HG02938 (cell line): ENCODE data around the gene TMEM184A.
"Not testable (repeated sequence)": the region's sequence is repeated elsewhere in the genome, so short reads cannot be mapped to it uniquely, and the experiment has no call there.

Experiments
- ATAC-seq: cut with Tn5 transposase; IDR thresholded peaks from one replicate; pipeline ENCODE4 v1.9.1; 2021; ENCODE audit warnings: mild to moderate bottlenecking, moderate library complexity; ENCODE audit not compliant: unreplicated experiment

The TMEM184A gene

GRCh38 chr7:1529383-1530116 is 26.5 kb downstream of the TMEM184A start:
- ATAC-seq = no peak

DNA sequence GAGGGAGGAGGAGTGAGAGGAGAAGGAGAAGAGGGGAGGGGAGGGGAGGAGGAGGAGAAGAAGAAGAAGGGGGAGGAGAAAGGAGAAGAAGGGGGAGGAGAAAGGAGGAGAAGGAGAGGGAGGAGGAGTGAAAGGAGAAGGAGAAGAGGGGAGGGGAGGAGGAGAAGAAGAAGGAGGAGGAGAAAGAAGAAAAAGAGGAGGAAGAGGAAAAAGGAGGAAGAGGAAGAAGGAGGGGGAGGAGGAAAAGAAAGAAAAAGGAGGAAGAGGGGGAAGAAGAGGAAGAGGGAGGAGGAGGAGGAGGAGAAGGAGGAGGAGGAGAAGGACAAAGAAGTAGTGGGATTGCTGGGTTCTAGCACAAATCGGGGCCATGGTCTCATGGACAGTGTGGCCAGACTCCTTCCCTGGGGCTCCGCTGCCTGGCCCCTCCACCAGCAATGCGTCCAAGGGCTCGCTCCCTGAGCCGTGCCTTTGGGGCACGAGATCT is 29.7 kb downstream of the TMEM184A start:
- no peak for ATAC-seq

DNA sequence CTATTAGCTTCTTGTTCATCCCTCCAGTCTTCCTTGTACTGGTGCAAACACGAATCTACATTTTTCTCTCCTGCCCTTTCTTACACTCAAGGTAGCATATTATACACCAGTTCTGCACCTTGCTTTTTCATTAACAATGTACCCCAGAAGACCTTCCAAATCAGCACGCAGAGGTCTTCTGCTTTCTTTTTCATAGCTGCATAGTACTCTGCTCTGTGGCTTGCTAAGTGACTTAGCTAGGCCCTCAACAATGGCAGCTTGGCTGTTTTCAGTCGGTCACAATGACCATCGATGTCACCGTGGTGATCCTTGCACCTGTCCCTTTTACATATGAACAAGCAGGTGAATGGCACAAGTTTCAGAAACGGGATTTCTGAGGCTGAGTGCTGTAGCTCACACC is 30.6 kb downstream of the TMEM184A start:
- no peak for ATAC-seq

GRCh38 chr7:1523844-1524243 is 32.2 kb downstream of the TMEM184A start:
- no peak for ATAC-seq

GRCh38 chr7:1523208-1523607 is 32.8 kb downstream of the TMEM184A start:
- ATAC-seq = no peak

DNA sequence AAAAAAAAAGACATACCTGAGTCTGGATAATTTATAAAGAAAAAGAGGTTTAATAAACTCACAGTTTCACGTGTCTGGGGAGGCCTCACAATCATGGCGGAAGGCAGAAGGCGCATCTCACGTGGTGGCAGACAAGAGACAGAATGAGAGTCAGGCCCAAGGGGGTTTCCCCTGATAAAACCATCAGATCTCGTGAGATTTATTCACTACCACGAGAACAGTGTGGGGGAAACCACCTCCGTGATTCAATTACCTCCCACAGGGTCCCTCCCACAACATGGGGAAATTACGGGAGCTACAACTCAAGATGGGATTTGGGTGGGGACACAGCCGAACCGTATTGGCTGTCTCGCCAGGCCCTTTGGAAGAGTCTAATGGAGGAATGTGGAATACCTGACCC is 34.5 kb downstream of the TMEM184A start:
- ATAC-seq = no peak

DNA sequence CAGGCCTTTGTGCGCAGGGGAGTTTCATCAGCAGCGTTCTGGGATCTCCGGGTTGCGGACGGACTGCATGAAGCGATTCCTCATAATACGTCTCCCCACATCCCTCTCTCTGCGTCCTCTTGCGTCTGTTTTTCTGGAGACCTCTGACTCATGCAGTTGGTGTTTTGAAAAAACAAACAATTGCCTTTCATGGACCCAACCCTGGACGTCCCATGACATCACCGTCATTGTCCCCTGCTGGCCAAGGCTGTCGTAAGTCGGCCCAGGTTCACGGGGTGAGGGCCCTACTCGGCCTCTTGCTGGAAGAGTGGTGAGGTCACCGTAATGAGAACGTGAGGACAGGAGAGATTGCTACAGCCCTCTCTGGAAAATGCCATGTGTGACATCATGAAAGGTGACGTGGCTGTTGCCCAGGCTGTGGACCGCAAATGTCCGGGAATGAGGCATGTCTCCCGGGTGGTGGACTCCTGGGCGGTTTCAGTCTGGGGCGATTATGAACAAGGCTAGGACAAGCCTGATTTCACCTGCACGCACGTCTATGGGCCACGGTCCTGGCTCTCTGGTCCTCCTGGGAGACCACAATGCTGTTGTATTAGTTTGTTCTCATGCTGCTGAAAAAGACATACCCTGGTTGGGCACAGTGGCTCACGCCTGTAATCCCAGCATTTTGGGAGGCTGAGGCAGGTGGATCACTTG is 35.3 kb downstream of the TMEM184A start:
- no peak for ATAC-seq

- ATAC-seq = not testable (repeated sequence)
Measured at GRCh38 chr7:1519322-1519922, 36.6 kb downstream of the TMEM184A start.

GRCh38 chr7:1516586-1517251 is 39.3 kb downstream of the TMEM184A start:
- no peak for ATAC-seq

GRCh38 chr7:1515509-1515967 is 40.5 kb downstream of the TMEM184A start:
- not testable (repeated sequence) for ATAC-seq

GRCh38 chr7:1514995-1515401 is 41.0 kb downstream of the TMEM184A start:
- ATAC-seq = no peak

DNA sequence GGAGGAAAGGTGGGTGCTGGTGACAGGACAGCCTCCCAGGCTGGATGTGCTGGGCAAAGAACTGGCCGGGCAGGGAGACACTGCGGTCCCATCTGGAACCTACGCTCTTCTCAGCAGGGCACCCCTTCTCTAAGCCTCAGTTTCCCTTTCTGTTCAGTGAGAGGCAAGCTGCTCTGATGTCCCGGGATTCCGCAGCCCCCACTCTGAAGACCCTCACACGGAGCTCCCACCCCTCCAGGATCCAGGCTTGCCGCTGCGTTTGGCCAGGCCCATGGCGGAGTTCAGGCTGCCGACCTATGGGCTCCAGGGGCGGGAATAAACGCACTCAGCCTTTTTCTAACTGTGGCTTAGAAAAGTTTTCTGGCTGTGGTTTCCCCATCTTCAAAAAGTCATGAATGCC is 41.6 kb downstream of the TMEM184A start:
- no peak for ATAC-seq

GRCh38 chr7:1513657-1514095 is 42.3 kb downstream of the TMEM184A start:
- no peak for ATAC-seq

DNA sequence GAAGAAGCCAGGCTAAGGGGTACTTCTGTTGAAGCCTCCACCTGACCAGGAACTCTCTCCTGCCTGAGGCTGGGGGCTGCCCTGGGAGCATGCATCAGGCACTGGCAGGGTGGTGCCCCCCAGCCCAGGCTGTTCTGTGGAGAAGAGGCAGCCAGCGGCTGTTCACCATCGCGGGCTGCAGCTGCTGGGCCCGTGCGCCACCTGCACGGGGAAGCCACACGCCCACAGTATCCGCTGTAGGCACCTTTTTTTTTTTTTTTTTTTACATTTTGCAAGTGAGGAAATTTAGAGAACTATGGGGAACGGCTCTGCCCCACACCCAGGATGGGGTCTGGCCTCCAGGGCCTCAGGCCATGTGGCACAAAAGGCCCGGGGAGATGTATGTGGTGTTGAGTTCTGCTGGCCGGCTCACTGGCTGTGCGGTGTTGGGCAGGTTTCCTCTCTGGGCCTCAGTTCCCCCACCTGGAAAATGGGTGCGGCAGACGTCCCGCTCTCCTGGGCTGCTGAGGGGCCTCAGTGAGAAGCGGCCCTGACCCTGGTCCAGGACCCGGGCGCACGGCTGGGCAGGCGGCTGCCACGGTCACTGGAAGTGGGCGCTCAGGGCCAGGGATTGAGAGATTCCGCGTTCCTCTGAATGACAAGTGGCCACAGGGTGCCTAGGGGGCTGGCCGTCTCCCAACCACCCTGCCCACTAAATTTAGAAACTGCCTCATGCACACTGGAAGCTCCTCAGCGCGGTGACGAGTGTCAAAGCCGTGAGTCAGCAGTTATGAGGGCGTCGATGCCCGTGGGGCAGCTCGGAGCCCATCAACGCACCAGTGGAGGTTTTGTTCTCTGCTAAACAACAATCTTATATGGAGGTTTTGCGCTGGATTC is 43.0 kb downstream of the TMEM184A start:
- ATAC-seq = no peak

DNA sequence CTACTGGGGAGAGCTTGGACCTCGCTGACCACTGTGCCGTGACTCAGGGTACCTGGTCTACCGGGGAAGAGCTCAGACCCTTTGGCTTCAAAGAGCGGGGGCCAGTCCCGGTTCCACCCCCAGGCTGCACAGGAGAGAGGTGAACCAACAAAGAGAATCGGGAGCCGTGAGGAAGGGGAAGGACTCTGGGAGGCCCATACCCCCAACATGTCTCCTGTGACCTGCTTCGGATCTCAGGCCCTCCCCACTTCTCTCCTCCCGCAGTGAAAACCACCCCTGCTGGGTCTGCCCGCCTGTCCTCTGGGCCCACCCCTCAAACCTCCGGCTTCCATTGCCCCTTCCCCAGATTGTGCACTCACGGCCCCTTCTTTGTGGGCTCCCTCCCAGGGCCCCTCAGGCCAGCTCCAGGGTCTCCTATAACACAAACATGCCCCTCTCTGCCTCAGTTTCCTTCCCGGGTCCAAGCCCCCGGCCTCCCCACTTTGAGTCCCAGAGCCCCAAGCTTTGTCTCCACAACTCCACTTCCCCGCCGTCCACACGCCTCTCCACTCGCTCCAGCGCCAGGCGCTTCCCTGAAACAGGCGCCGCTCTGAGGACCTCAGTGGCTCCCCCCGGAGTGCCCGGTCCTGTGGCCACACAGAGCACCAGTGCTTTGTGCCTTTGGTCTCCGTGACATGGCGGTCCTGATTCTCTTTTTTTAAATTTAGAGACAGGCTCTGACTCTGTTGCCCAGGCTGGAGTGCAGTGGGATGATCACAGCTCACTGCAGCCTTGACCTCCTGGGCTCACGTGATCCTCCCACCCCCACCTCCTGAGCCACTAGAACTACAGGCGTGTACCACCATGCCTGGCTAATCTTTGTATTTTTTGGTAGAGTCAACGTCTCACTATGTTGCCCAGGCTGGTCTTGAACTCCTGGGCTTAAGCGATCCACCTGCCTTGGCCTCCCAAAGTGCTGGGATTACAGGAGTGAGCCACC is 44.3 kb downstream of the TMEM184A start:
- ATAC-seq = no peak

GRCh38 chr7:1510780-1511154 is 45.2 kb downstream of the TMEM184A start:
- no peak for ATAC-seq

DNA sequence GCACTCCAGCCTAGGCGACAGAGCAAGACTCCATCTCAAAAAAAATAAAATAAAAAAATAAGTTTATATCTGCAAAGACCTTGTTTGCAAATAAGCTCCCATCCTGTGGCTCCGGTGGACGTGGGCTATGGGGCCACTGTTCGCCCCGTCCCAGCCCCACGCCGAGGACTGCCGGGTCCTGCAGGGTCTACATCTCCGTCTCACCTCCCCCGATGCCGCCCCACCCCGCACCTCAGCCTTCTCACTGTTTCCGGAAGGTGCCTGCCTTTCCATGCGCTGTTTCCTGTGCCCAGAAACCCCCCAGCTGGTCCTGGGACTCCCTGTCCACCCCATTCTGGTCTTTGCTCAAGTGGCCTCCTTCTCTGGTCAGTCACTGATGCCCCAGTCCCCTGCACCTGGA is 46.8 kb downstream of the TMEM184A start:
- ATAC-seq = no peak

- no peak for ATAC-seq
Measured at GRCh38 chr7:1508277-1508758, 47.7 kb downstream of the TMEM184A start.
